ENCODE measurements around the gene ZNF22.
A peak's percentile ranks its signal among the peaks of the same experiment; 100 is the strongest.

Gene ZNF22

GRCh38 chr10:45000752-45001380, at the start of gene ZNF22:
Gene ZNF22, plus strand, starts transcription at chr10:45000923. Its CDS starts 2,446 bp downstream, at chr10:45003369.
- no peak for DNase-seq (ENCODE audit: low read depth)
- no peak for TF ChIP-seq CTCF (IDR thresholded peaks at IDR 0.05; ENCODE audit: control insufficient read depth, extremely low read depth, insufficient read depth)
- peak within 1 kb of the TSS; percentile 21 for H3K4me3 ChIP-seq (ENCODE audit: low read depth, low read length)

- no peak overlapping the region for H3K4me3 ChIP-seq (ENCODE audit: low read depth, low read length)
- TF ChIP-seq CTCF (IDR thresholded peaks at IDR 0.05; ENCODE audit: control insufficient read depth, extremely low read depth, insufficient read depth): no peak
- DNase-seq (ENCODE audit: low read depth): no peak
Measured at GRCh38 chr10:44951576-44952226, 49.0 kb upstream of the ZNF22 start.

- DNase-seq (ENCODE audit: low read depth): no peak
- H3K4me3 ChIP-seq (ENCODE audit: low read depth, low read length): no peak overlapping the region
- no peak for TF ChIP-seq CTCF (IDR thresholded peaks at IDR 0.05; ENCODE audit: control insufficient read depth, extremely low read depth, insufficient read depth)
Measured at GRCh38 chr10:44952779-44953231, 47.9 kb upstream of the ZNF22 start.

- no peak overlapping the region for H3K4me3 ChIP-seq (ENCODE audit: low read depth, low read length)
- no peak for TF ChIP-seq CTCF (IDR thresholded peaks at IDR 0.05; ENCODE audit: control insufficient read depth, extremely low read depth, insufficient read depth)
- DNase-seq (ENCODE audit: low read depth): no peak
Measured at GRCh38 chr10:44954042-44954441, 46.7 kb upstream of the ZNF22 start.

GRCh38 chr10:44954962-44955361, 45.8 kb upstream of the ZNF22 start:
- no peak for TF ChIP-seq CTCF (IDR thresholded peaks at IDR 0.05; ENCODE audit: control insufficient read depth, extremely low read depth, insufficient read depth)
- H3K4me3 ChIP-seq (ENCODE audit: low read depth, low read length): no peak overlapping the region
- DNase-seq (ENCODE audit: low read depth): no peak

GRCh38 chr10:44955413-44956070, 45.2 kb upstream of the ZNF22 start:
- DNase-seq (ENCODE audit: low read depth): no peak
- no peak for TF ChIP-seq CTCF (IDR thresholded peaks at IDR 0.05; ENCODE audit: control insufficient read depth, extremely low read depth, insufficient read depth)
- H3K4me3 ChIP-seq (ENCODE audit: low read depth, low read length): no peak overlapping the region

All from LNCaP clone FGC (cell line).